ENCODE data around the gene GRIP2. TPM values are rescaled to one million over a fixed set of nuclear protein-coding genes. Genes with fewer than 3 reads are reported as not detected.

GRIP2 gene
- total RNA-seq, 3 donors from 2014 or later (not counting 1 experiment from before 2014, with no cell fraction given) = not detected

- Histone ChIP-seq H3K36me3 (ENCODE audit: control insufficient read depth, insufficient read depth, low read length) (no peaks in the 10 kb centered on the region), H3K4me3 (ENCODE audit: low read length) (no peak overlapping the region), H3K27ac (ENCODE audit: low read length) (no peak overlapping the region), H3K27me3 (ENCODE audit: control insufficient read depth, insufficient read depth, low read length) (no peaks in the 10 kb centered on the region), H3K4me1 (ENCODE audit: control insufficient read depth, insufficient read depth, low read length) (peaks cover 17% of the 10 kb centered on the region), H3K9me3 (ENCODE audit: control insufficient read depth, insufficient read depth, low read length) (no peaks in the 10 kb centered on the region)
- intact Hi-C loops (cut with micrococcal nuclease) = no loop called here
- Mint-ChIP-seq H3K27me3 (ENCODE audit: low read depth in 2 of 2) (peaks cover 26 to 60% of the 10 kb centered on the region in 2 donors), H3K36me3 (no peaks in the 10 kb centered on the region), H3K4me1 (peaks cover 25 to 30% of the 10 kb centered on the region in 2 donors), H3K27ac (no peak overlapping the region), H3K9me3 (no peaks in the 10 kb centered on the region), H3K4me3 (no peak overlapping the region)
- no peak for DNase-seq
- 93% methylated on average over 10 of the region's 10 CpGs for WGBS (ENCODE audit: insufficient coverage)
- no peak for ATAC-seq
- no peak for TF ChIP-seq CTCF (IDR thresholded peaks at IDR 0.05)
Observed at GRCh38 chr3:14564741-14565140, 24.6 kb upstream of the GRIP2 start.

- H3K36me3 ChIP-seq (ENCODE audit: control insufficient read depth, insufficient read depth, low read length) = no peaks in the 10 kb centered on the region
- Mint-ChIP-seq H3K4me3 (no peak overlapping the region), H3K27ac (no peak overlapping the region), H3K27me3 (ENCODE audit: low read depth in 2 of 2) (peaks cover 25 to 58% of the 10 kb centered on the region in 2 donors), H3K4me1 (peaks cover 25 to 30% of the 10 kb centered on the region in 2 donors), H3K36me3 (no peaks in the 10 kb centered on the region), H3K9me3 (no peaks in the 10 kb centered on the region)
- no peak for TF ChIP-seq CTCF (IDR thresholded peaks at IDR 0.05)
- ATAC-seq (no peak), DNase-seq (no peak)
- H3K4me3 ChIP-seq (ENCODE audit: low read length) = no peak overlapping the region
- 86% methylated on average over 16 of the region's 16 CpGs for WGBS (ENCODE audit: insufficient coverage)
- H3K27me3 ChIP-seq (ENCODE audit: control insufficient read depth, insufficient read depth, low read length) = no peaks in the 10 kb centered on the region
- H3K9me3 ChIP-seq (ENCODE audit: control insufficient read depth, insufficient read depth, low read length) = no peaks in the 10 kb centered on the region
- H3K27ac ChIP-seq (ENCODE audit: low read length) = no peak overlapping the region
- peaks cover 17% of the 10 kb centered on the region for H3K4me1 ChIP-seq (ENCODE audit: control insufficient read depth, insufficient read depth, low read length)
- intact Hi-C loops (cut with micrococcal nuclease) = no loop called here
Observed at GRCh38 chr3:14563946-14564539, 23.9 kb upstream of the GRIP2 start.

GRCh38 chr3:14562121-14562890 is 22.2 kb upstream of the GRIP2 start:
- Mint-ChIP-seq H3K9me3 (no peaks in the 10 kb centered on the region), H3K27me3 (ENCODE audit: low read depth in 2 of 2) (peaks cover 16 to 48% of the 10 kb centered on the region in 2 donors)

More at GRCh38 chr3:14562121-14562890, 22.2 kb upstream of the GRIP2 start:
- WGBS (ENCODE audit: insufficient coverage) = 47% methylated on average over 14 of the region's 14 CpGs
- TF ChIP-seq CTCF (IDR thresholded peaks at IDR 0.05) = no peak
- Histone ChIP-seq H3K27ac (ENCODE audit: low read length) (no peak overlapping the region), H3K27me3 (ENCODE audit: control insufficient read depth, insufficient read depth, low read length) (no peaks in the 10 kb centered on the region), H3K9me3 (ENCODE audit: control insufficient read depth, insufficient read depth, low read length) (no peaks in the 10 kb centered on the region), H3K4me3 (ENCODE audit: low read length) (no peak overlapping the region), H3K36me3 (ENCODE audit: control insufficient read depth, insufficient read depth, low read length) (no peaks in the 10 kb centered on the region), H3K4me1 (ENCODE audit: control insufficient read depth, insufficient read depth, low read length) (peaks cover 17% of the 10 kb centered on the region)
- intact Hi-C loops (cut with micrococcal nuclease) = no loop called here
- no peaks in the 10 kb centered on the region for H3K36me3 Mint-ChIP-seq
- ATAC-seq (no peak), DNase-seq (no peak)
- no peak overlapping the region for H3K27ac Mint-ChIP-seq
- H3K4me1 Mint-ChIP-seq = peaks cover 25 to 27% of the 10 kb centered on the region in 2 donors
- no peak overlapping the region for H3K4me3 Mint-ChIP-seq

Data from natural killer cell (primary cell).